ENCODE measurements around the gene SPNS2. TPM values are rescaled to one million over a fixed set of nuclear protein-coding genes. Genes with fewer than 3 reads are reported as not detected.
A peak's percentile ranks its signal among the peaks of the same experiment; 100 is the strongest.

SPNS2 gene
- total and polyA plus RNA-seq, 2 donors (not counting 1 experiment from before 2014, with no cell fraction given), result 0.17 TPM; not detected in 1

DNA sequence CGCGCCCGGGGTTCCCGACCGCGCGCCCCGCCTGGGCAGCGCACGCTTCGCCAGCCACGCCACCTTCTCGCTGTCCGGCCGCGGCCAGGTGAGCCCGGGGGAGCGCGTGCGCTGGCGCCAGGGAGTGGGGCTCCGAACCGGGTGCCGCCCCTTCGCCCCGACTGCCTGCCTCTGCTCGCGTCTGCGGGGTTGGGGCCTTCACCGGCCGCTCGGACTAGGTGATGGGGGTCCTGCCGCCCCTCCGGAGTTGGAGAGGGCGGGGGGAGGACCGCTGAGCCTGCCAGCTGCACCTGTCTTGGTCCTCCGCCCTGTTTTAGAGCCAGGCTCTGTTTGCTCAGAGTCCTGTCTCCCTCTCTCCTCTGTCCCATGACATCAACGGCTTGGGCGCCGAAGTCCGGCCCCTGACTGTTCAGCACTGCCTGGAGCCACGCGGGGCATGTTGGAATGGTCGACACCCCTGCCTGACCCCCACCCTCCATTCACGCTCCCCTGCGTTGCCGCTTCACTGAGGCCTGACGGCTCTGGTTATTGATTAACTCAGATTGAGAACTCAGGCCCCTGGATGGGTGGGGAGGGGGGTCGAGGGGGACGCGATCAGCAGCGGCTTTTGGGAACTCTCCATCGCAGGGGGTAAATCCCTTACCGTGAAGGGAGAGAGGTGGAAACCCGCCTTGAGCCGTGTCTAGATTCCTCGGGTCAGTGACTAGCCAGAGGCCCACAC, 86.4 kb downstream of the SPNS2 start:
- Histone ChIP-seq H3K4me3 (replicated peaks in 1 of 4; ENCODE audit: control extremely low read depth in 1 of 4, insufficient read depth in 1 of 4, low read depth in 3 of 4, low read length in 4 of 4) (peak overlapping the region in 1 of 4 experiments; percentile 34), H3K9ac (ENCODE audit: insufficient read depth, low read length) (no peak overlapping the region), H3K79me2 (ENCODE audit: control insufficient read depth, insufficient read depth, low read length) (no peaks in the 10 kb centered on the region), H3K9me3 (ENCODE audit: control insufficient read depth, insufficient read depth, low read depth, low read length) (no peaks in the 10 kb centered on the region), H3K36me3 (ENCODE audit: control insufficient read depth, insufficient read depth, low read length) (no peaks in the 10 kb centered on the region), H3K4me2 (ENCODE audit: extremely low read depth, insufficient read depth, low read length) (no peak overlapping the region), H3K27me3 (ENCODE audit: control insufficient read depth, insufficient read depth, low read length) (peaks cover 28% of the 10 kb centered on the region), H3K4me1 (ENCODE audit: control insufficient read depth, extremely low read depth, insufficient read depth, low read length) (no peaks in the 10 kb centered on the region), H2AFZ (ENCODE audit: low read length) (no peak overlapping the region), H4K20me1 (ENCODE audit: control insufficient read depth, extremely low read depth, insufficient read depth, low read length) (no peaks in the 10 kb centered on the region), H3K27ac (ENCODE audit: insufficient read depth, low read length) (no peak overlapping the region)
- DNase-seq (ENCODE audit: low read depth in 2 of 2), result no peak
- TF ChIP-seq EZH2 (IDR thresholded peaks at IDR 0.05; ENCODE audit: low read length, missing control alignments) (no peak), CTCF (conservative IDR thresholded peaks at IDR 0.05 in 1 of 2, IDR thresholded peaks at IDR 0.05 in 1 of 2; ENCODE audit: low read depth in 1 of 2, low read length in 2 of 2) (no peak)

- no peak overlapping the region for H3K27ac ChIP-seq (ENCODE audit: insufficient read depth, low read length)
- no peaks in the 10 kb centered on the region for H3K9me3 ChIP-seq (ENCODE audit: control insufficient read depth, insufficient read depth, low read depth, low read length)
- no peaks in the 10 kb centered on the region for H4K20me1 ChIP-seq (ENCODE audit: control insufficient read depth, extremely low read depth, insufficient read depth, low read length)
- peaks cover 28% of the 10 kb centered on the region for H3K27me3 ChIP-seq (ENCODE audit: control insufficient read depth, insufficient read depth, low read length)
- no peak overlapping the region for H2AFZ ChIP-seq (ENCODE audit: low read length)
- no peak for DNase-seq (ENCODE audit: low read depth in 2 of 2)
- no peaks in the 10 kb centered on the region for H3K36me3 ChIP-seq (ENCODE audit: control insufficient read depth, insufficient read depth, low read length)
- no peaks in the 10 kb centered on the region for H3K4me1 ChIP-seq (ENCODE audit: control insufficient read depth, extremely low read depth, insufficient read depth, low read length)
- H3K79me2 ChIP-seq (ENCODE audit: control insufficient read depth, insufficient read depth, low read length), result no peaks in the 10 kb centered on the region
- peak overlapping the region in 1 of 4 experiments; percentile 17 for H3K4me3 ChIP-seq (replicated peaks in 1 of 4; ENCODE audit: control extremely low read depth in 1 of 4, insufficient read depth in 1 of 4, low read depth in 3 of 4, low read length in 4 of 4)
- no peak for TF ChIP-seq CTCF (conservative IDR thresholded peaks at IDR 0.05 in 1 of 2, IDR thresholded peaks at IDR 0.05 in 1 of 2; ENCODE audit: low read depth in 1 of 2, low read length in 2 of 2)
- no peak for TF ChIP-seq EZH2 (IDR thresholded peaks at IDR 0.05; ENCODE audit: low read length, missing control alignments)
- no peak overlapping the region for H3K9ac ChIP-seq (ENCODE audit: insufficient read depth, low read length)
- no peak overlapping the region for H3K4me2 ChIP-seq (ENCODE audit: extremely low read depth, insufficient read depth, low read length)
Observed at GRCh38 chr17:4585638-4585994, 86.9 kb downstream of the SPNS2 start.

DNA sequence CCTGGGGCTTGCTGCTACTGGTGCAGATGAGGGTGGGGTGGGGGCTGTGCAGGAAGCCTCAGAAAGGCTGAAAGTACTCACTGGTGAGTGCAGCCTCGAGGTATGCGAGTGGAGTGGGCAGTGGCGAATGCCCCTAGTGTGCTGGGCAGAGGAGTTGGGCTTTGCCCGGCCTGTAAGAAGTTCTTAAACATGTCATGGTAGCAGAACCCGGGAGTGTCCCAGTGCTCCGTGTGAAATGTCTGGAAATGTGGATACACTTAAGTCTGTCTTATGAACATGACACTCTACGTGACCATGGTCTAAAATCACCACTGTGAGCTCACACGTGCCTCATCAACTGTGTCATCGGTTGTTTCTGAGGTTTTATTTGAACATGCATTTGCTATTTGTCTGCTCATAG, 87.4 kb downstream of the SPNS2 start:
- Histone ChIP-seq H3K79me2 (ENCODE audit: control insufficient read depth, insufficient read depth, low read length) (no peaks in the 10 kb centered on the region), H2AFZ (ENCODE audit: low read length) (no peak overlapping the region), H3K27ac (ENCODE audit: insufficient read depth, low read length) (no peak overlapping the region), H3K4me1 (ENCODE audit: control insufficient read depth, extremely low read depth, insufficient read depth, low read length) (no peaks in the 10 kb centered on the region), H3K9ac (ENCODE audit: insufficient read depth, low read length) (no peak overlapping the region), H3K27me3 (ENCODE audit: control insufficient read depth, insufficient read depth, low read length) (peaks cover 28% of the 10 kb centered on the region), H3K36me3 (ENCODE audit: control insufficient read depth, insufficient read depth, low read length) (no peaks in the 10 kb centered on the region), H3K4me2 (ENCODE audit: extremely low read depth, insufficient read depth, low read length) (no peak overlapping the region), H4K20me1 (ENCODE audit: control insufficient read depth, extremely low read depth, insufficient read depth, low read length) (no peaks in the 10 kb centered on the region), H3K4me3 (replicated peaks in 1 of 4; ENCODE audit: control extremely low read depth in 1 of 4, insufficient read depth in 1 of 4, low read depth in 3 of 4, low read length in 4 of 4) (no peak overlapping the region), H3K9me3 (ENCODE audit: control insufficient read depth, insufficient read depth, low read depth, low read length) (no peaks in the 10 kb centered on the region)
- no peak for TF ChIP-seq EZH2 (IDR thresholded peaks at IDR 0.05; ENCODE audit: low read length, missing control alignments)
- TF ChIP-seq CTCF (conservative IDR thresholded peaks at IDR 0.05 in 1 of 2, IDR thresholded peaks at IDR 0.05 in 1 of 2; ENCODE audit: low read depth in 1 of 2, low read length in 2 of 2), result no peak
- no peak for DNase-seq (ENCODE audit: low read depth in 2 of 2)
